ENCODE measurements around the gene FZR1. TPM values are rescaled to one million over a fixed set of nuclear protein-coding genes. Genes with fewer than 3 reads are reported as not detected.

FZR1 gene
- total and polyA plus RNA-seq, 2 experiments from 2014 or later, result 16.1 to 39.2 TPM

GRCh38 chr19:3494559-3494958, 11.6 kb upstream of the FZR1 start:
- H3K27ac Mint-ChIP-seq, result no peak overlapping the region
- Histone ChIP-seq H3K4me1 (ENCODE audit: insufficient read depth) (peaks cover 5% of the 10 kb centered on the region; the same call in 1 of the 2 replicates), H3K79me2 (replicated peaks; ENCODE audit: insufficient read depth) (peaks cover 20% of the 10 kb centered on the region), H3K4me3 (no peak overlapping the region), H3K27me3 (ENCODE audit: insufficient read depth) (no peaks in the 10 kb centered on the region), H2AFZ (no peak overlapping the region), H3K27ac (ENCODE audit: low read depth) (no peak overlapping the region), H3K36me3 (ENCODE audit: insufficient read depth) (peaks cover 5% of the 10 kb centered on the region; the same call in 1 of the 2 replicates), H3F3A (replicated peaks; ENCODE audit: low read depth) (0 out of 2 replicates have a peak, but pooled peaks cover 4% of the 10 kb centered on the region), H3K9me2 (ENCODE audit: insufficient read depth) (no peaks in the 10 kb centered on the region), H3K4me2 (no peak overlapping the region), H4K20me1 (replicated peaks; ENCODE audit: insufficient read depth) (peaks cover 5% of the 10 kb centered on the region; the same call in 1 of the 2 replicates)
- H3K4me1 Mint-ChIP-seq, result peaks cover 4% of the 10 kb centered on the region; the same call in 1 of the 3 replicates
- ATAC-seq (no peak), DNase-seq (ENCODE audit: low spot score) (no peak)
- peaks cover 8% of the 10 kb centered on the region for H3K27me3 Mint-ChIP-seq (ENCODE audit: insufficient read depth, low read depth, poor library complexity)
- no peaks in the 10 kb centered on the region; the same call in 2 of the 3 replicates for H3K9me3 Mint-ChIP-seq
- no peak for TF ChIP-seq STAT1 (IDR thresholded peaks at IDR 0.05; ENCODE audit: unreplicated experiment)
- TF ChIP-seq ZNF331 (CRISPR knock-in tag; IDR thresholded peaks at IDR 0.05; ENCODE audit: low read depth), result no peak
- TF ChIP-seq ZNF462 (CRISPR knock-in tag; IDR thresholded peaks at IDR 0.05), result no peak
- TF ChIP-seq NANOG (IDR thresholded peaks at IDR 0.05; ENCODE audit: borderline replicate concordance), result no peak
- no peak for TF ChIP-seq EZH2 (IDR thresholded peaks at IDR 0.05; ENCODE audit: low read depth, unreplicated experiment)
- no peak for TF ChIP-seq ZNF114 (CRISPR knock-in tag; IDR thresholded peaks at IDR 0.05)
- no peak for TF ChIP-seq CREB1 (CRISPR knock-in tag; IDR thresholded peaks at IDR 0.05; ENCODE audit: low read depth)
- TF ChIP-seq ETS1 (IDR thresholded peaks at IDR 0.05), result no peak
- no peak for TF ChIP-seq JUNB (IDR thresholded peaks at IDR 0.05; ENCODE audit: unreplicated experiment)
- no peak for TF ChIP-seq REST (IDR thresholded peaks at IDR 0.05; ENCODE audit: unreplicated experiment)
- no peak overlapping the region for H3K4me3 Mint-ChIP-seq
- H3K36me3 Mint-ChIP-seq (ENCODE audit: low read depth), result peaks cover 51% of the 10 kb centered on the region
